Ishikawa (cell line): ENCODE results near the gene MARVELD1.

Experiments
- CEBPB ChIP-seq: IDR thresholded peaks from 2 replicates; pipeline ENCODE4 v1.6.1; 2012
- CREB1 ChIP-seq: IDR thresholded peaks from 2 replicates; pipeline ENCODE4 v1.6.1; 2012; ENCODE audit warnings: low read depth
- EGR1 ChIP-seq: IDR thresholded peaks from 2 replicates; pipeline ENCODE4 v1.6.1; 2012
- EP300 ChIP-seq: IDR thresholded peaks from 2 replicates; pipeline ENCODE4 v1.6.1; 2012; ENCODE audit warnings: borderline replicate concordance
- FOXM1 ChIP-seq: IDR thresholded peaks from 2 replicates; pipeline ENCODE4 v1.6.1; 2012; ENCODE audit warnings: low read depth, borderline replicate concordance
- MAX ChIP-seq: IDR thresholded peaks from 2 replicates; pipeline ENCODE4 v1.6.1; 2012
- NFIC ChIP-seq: IDR thresholded peaks from 2 replicates; pipeline ENCODE4 v1.6.1; 2012
- RAD21 ChIP-seq: IDR thresholded peaks from 2 replicates; pipeline ENCODE4 v1.6.1; 2012; ENCODE audit warnings: low read depth
- REST ChIP-seq: IDR thresholded peaks from 2 replicates; pipeline ENCODE4 v1.6.1; 2012; ENCODE audit warnings: low read depth, mild to moderate bottlenecking
- TAF1 ChIP-seq: IDR thresholded peaks from 2 replicates; pipeline ENCODE4 v1.6.1; 2012; ENCODE audit warnings: low read depth, mild to moderate bottlenecking
- TCF12 ChIP-seq: IDR thresholded peaks from 2 replicates; pipeline ENCODE4 v1.6.1; 2012; ENCODE audit warnings: low read depth
- TEAD4 ChIP-seq: IDR thresholded peaks from 2 replicates; pipeline ENCODE4 v1.6.1; 2012
- USF1 ChIP-seq: IDR thresholded peaks from 2 replicates; pipeline ENCODE4 v1.6.1; 2012
- YY1 ChIP-seq: IDR thresholded peaks from 2 replicates; pipeline ENCODE4 v1.6.1; 2012; ENCODE audit warnings: low read depth
- ZBTB7A ChIP-seq: IDR thresholded peaks from 2 replicates; pipeline ENCODE4 v1.6.1; 2012; ENCODE audit warnings: low read depth

The MARVELD1 gene

GRCh38 chr10:97759158-97759887 is 45.8 kb downstream of the MARVELD1 start:
- TF ChIP-seq RAD21 (peak; percentile 80), YY1 (no peak)

GRCh38 chr10:97759946-97760345 is 46.4 kb downstream of the MARVELD1 start:
- no peak for TF ChIP-seq MAX
- TF ChIP-seq EGR1: no peak
- no peak for TF ChIP-seq EP300
- no peak for TF ChIP-seq CREB1

- no peak for TF ChIP-seq TAF1
- TF ChIP-seq TCF12: no peak
- no peak for TF ChIP-seq EGR1
- TF ChIP-seq CREB1: no peak
- TF ChIP-seq CEBPB: no peak
- no peak for TF ChIP-seq MAX
- no peak for TF ChIP-seq EP300
- no peak for TF ChIP-seq ZBTB7A
- TF ChIP-seq TEAD4: no peak
- TF ChIP-seq REST: no peak
- no peak for TF ChIP-seq YY1
- no peak for TF ChIP-seq RAD21
- no peak for TF ChIP-seq USF1
Measured at GRCh38 chr10:97760461-97761257, 47.1 kb downstream of the MARVELD1 start.

GRCh38 chr10:97761331-97761865 is 47.9 kb downstream of the MARVELD1 start:
- no peak for TF ChIP-seq CREB1
- TF ChIP-seq USF1: no peak
- no peak for TF ChIP-seq TCF12
- no peak for TF ChIP-seq ZBTB7A
- no peak for TF ChIP-seq TAF1
- TF ChIP-seq MAX: no peak
- no peak for TF ChIP-seq REST
- no peak for TF ChIP-seq TEAD4
- no peak for TF ChIP-seq CEBPB
- no peak for TF ChIP-seq FOXM1
- TF ChIP-seq YY1: no peak
- no peak for TF ChIP-seq EP300
- TF ChIP-seq RAD21: no peak

GRCh38 chr10:97762056-97762455 is 48.5 kb downstream of the MARVELD1 start:
- TF ChIP-seq EP300: no peak
- no peak for TF ChIP-seq ZBTB7A
- TF ChIP-seq USF1: no peak
- TF ChIP-seq EGR1: no peak
- no peak for TF ChIP-seq TEAD4
- TF ChIP-seq REST: no peak
- no peak for TF ChIP-seq CREB1
- TF ChIP-seq TCF12: no peak
- TF ChIP-seq YY1: no peak
- TF ChIP-seq RAD21: no peak
- TF ChIP-seq TAF1: no peak
- no peak for TF ChIP-seq NFIC
- TF ChIP-seq MAX: no peak
- no peak for TF ChIP-seq FOXM1
- TF ChIP-seq CEBPB: no peak
